Lung (tissue), 12 donors: ENCODE measurements around the gene TIFAB. TPM values are rescaled to one million over a fixed set of nuclear protein-coding genes. Genes with fewer than 3 reads are reported as not detected.

Experiments
- ATAC-seq: fragments of 200-7000 bp; cut with Tn5 transposase; one replicate; pipeline ENCODE4 v1.9.1; 2020; ENCODE audit warnings: moderate number of reproducible peaks; ENCODE audit not compliant: insufficient read depth, low FRiP score
- DNase-seq, 3 donors: peaks; one replicate each; pipeline ENCODE4 v3.0.0-alpha.2; 2013 to 2017
- H3K27ac ChIP-seq, 2 donors: one replicate each; pipeline ENCODE4 v1.5.1; 2013; ENCODE audit warnings: mild to moderate bottlenecking in 2 of 2, moderate library complexity in 2 of 2, control low read depth in 1 of 2, inconsistent platforms in 1 of 2, low read depth in 1 of 2, low read length in 1 of 2
- H3K27me3 ChIP-seq, 3 donors: one replicate each; pipeline ENCODE4 v1.5.1; 2013; ENCODE audit warnings: low read length in 2 of 3; ENCODE audit not compliant: control insufficient read depth in 3 of 3, insufficient read depth in 3 of 3
- H3K36me3 ChIP-seq, 4 donors: one replicate each; pipeline ENCODE4 v1.5.1; 2013; ENCODE audit warnings: low read length in 4 of 4, mild to moderate bottlenecking in 1 of 4, moderate library complexity in 1 of 4; ENCODE audit not compliant: control insufficient read depth in 4 of 4, insufficient read depth in 4 of 4
- H3K4me1 ChIP-seq, 5 donors: one replicate each; pipeline ENCODE4 v1.5.1; 2013; ENCODE audit warnings: low read length in 5 of 5, mild to moderate bottlenecking in 2 of 5, moderate library complexity in 1 of 5; ENCODE audit not compliant: control insufficient read depth in 5 of 5, insufficient read depth in 5 of 5
- H3K4me3 ChIP-seq: one replicate; pipeline ENCODE4 v1.5.1; 2013; ENCODE audit warnings: mild to moderate bottlenecking, control low read depth, moderate library complexity
- H3K9ac ChIP-seq, 2 donors: one replicate each; pipeline ENCODE4 v1.5.1; 2013; ENCODE audit warnings: low read length in 2 of 2, control low read depth in 1 of 2; ENCODE audit not compliant: insufficient read depth in 1 of 2
- H3K9me3 ChIP-seq, 4 donors: one replicate each; pipeline ENCODE4 v1.5.1; 2013; ENCODE audit warnings: low read length in 3 of 4, mild to moderate bottlenecking in 1 of 4, moderate library complexity in 1 of 4; ENCODE audit not compliant: control insufficient read depth in 4 of 4, insufficient read depth in 3 of 4
- CTCF ChIP-seq: IDR thresholded peaks from 2 replicates; pipeline ENCODE4 v1.5.1; 2012; ENCODE audit warnings: mild to moderate bottlenecking; ENCODE audit errors: control extremely low read depth, extremely low read depth
- WGBS, 2 donors: extraction: QIAGEN DNeasy Blood & Tissue Kit; methylation state at CpG; one replicate each; pipeline ENCODE4 v1.1.7; 2013; 5-methylcytosine and 5-hydroxymethylcytosine counted together
- polyA plus RNA-seq, 2 donors: library from polyadenylated mRNA; stranded (reverse); fragments of 200-250 nt; gene quantifications; one replicate each; pipeline ENCODE4 v1.2.1, GENCODE V29; 2013
- total RNA-seq, 2 donors: library from RNA; depleted of rRNA in 1 of 2; stranded (reverse); fragments of >200 nt in 1 of 2; gene quantifications; one replicate each; pipeline ENCODE4 v1.2.1, GENCODE V29; 2014 to 2021
- donor health status: control.
- donor health status: control.
- donor health status: Bipolar disorder and iron deficiency.
- donor health status: healthy.
- donor health status: DM: yes; HTN: yes; CAD: no.

The TIFAB gene
- total and polyA plus RNA-seq, 4 donors = 0.15 to 0.88 (median 0.35) TPM

DNA sequence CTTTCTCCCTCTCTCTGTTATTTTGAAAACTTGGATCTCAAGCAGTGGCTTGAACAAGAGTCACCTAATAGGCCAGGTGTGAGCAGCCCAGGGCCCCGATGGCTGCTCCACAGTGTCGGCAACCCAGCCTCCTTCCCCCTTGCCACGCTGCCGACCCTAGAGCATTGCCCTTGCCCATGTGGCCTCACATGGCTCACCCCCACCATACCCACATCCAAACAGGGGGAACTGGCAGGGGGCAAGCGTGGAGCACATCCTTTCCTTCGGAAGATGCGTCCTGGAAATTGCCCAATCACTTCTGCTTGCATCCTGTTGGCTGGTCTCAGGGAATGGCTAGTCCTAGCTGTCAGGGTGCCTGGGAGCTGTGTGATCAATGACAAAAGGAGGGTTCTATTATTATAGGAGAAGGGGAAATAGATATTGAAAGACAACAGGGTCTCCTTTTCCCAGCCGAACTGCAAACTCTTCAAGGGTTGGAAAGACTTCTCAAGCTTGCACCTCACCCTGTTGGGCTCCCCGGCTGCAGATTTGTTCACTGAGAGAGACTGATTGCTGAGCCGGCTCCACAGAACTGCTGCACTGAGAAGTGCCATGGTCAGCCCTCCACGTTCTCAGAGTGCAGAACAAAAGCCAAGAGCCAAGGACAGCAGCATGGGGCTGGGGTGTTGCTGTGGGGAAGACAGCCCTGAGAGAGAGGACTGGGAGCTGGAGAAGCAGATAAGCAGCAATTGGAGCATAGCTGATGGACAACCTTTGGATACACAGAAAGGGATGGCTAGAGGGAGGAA, 8.3 kb upstream of the TIFAB start:
- no peak for TF ChIP-seq CTCF
- no peak for ATAC-seq
- H3K27ac ChIP-seq = no peak overlapping the region
- H3K9me3 ChIP-seq = no peaks in the 10 kb centered on the region
- no peak overlapping the region for H3K9ac ChIP-seq
- no peaks in the 10 kb centered on the region for H3K36me3 ChIP-seq
- H3K4me1 ChIP-seq = peaks cover 0 to 26% (median 9%) of the 10 kb centered on the region in 5 donors
- no peak for DNase-seq
- peaks cover 0 to under 1% (median 0%) of the 10 kb centered on the region in 3 donors for H3K27me3 ChIP-seq
- WGBS, 2 donors = 66 to 70% methylated on average over 11 of the region's 11 CpGs
- H3K4me3 ChIP-seq = no peak overlapping the region

DNA sequence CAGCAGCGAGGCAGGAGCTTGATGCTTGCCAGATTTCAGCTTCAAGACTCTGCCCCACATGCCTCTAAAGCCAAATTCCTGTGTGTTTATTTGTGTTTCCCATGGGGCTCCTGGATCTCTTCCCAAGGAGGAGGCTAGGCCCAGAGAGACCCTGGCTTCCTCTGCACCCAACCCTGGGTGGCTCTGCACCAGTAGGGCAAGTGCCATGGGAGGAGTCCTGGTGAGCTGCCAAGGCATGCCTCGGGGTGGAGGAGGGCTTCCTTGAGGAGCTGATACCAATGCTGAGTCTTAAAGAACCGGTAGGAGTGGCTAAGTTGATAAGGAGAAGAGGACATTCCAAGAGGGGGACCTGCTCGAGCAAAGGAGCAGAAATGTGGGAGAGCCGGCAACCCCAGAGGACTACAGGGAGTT, 6.8 kb upstream of the TIFAB start:
- peak; percentile 72 to 85 (median 80) for DNase-seq

GRCh38 chr5:135458356-135458755, 6.2 kb upstream of the TIFAB start:
- Histone ChIP-seq H3K9me3 (no peaks in the 10 kb centered on the region), H3K36me3 (no peaks in the 10 kb centered on the region), H3K4me1 (peaks cover 0 to 26% (median 9%) of the 10 kb centered on the region in 5 donors), H3K27me3 (no peaks in the 10 kb centered on the region), H3K27ac (no peak overlapping the region), H3K4me3 (no peak overlapping the region), H3K9ac (no peak overlapping the region)
- ATAC-seq = no peak
- no peak for TF ChIP-seq CTCF
- WGBS, 2 donors = 96 to 98% methylated on average over 4 of the region's 4 CpGs
- DNase-seq = no peak

More for the DNA sequence above, 6.8 kb upstream of the TIFAB start:
- no peaks in the 10 kb centered on the region for H3K27me3 ChIP-seq
- H3K27ac ChIP-seq = no peak overlapping the region
- WGBS, 2 donors = 23 to 37% methylated on average over 5 of the region's 5 CpGs
- no peaks in the 10 kb centered on the region for H3K36me3 ChIP-seq
- no peaks in the 10 kb centered on the region for H3K9me3 ChIP-seq
- no peak for TF ChIP-seq CTCF
- peaks cover 0 to 26% (median 9%) of the 10 kb centered on the region in 5 donors for H3K4me1 ChIP-seq
- ATAC-seq = peak; percentile 55
- no peak overlapping the region for H3K4me3 ChIP-seq
- H3K9ac ChIP-seq = no peak overlapping the region
